Measurements from ENCODE around the gene CCSER1. TPM values are rescaled to one million over a fixed set of nuclear protein-coding genes. Genes with fewer than 3 reads are reported as not detected.
"Not testable (repeated sequence)": the region's sequence is repeated elsewhere in the genome, so short reads cannot be mapped to it uniquely, and the experiment has no call there.

CCSER1 gene
- total RNA-seq, 1 donor from 2014 or later: 94.5 TPM

- DNase-seq (ENCODE audit: low spot score): no peak
Measured at GRCh38 chr4:90290345-90290744, 163.2 kb downstream of the CCSER1 start.

DNA sequence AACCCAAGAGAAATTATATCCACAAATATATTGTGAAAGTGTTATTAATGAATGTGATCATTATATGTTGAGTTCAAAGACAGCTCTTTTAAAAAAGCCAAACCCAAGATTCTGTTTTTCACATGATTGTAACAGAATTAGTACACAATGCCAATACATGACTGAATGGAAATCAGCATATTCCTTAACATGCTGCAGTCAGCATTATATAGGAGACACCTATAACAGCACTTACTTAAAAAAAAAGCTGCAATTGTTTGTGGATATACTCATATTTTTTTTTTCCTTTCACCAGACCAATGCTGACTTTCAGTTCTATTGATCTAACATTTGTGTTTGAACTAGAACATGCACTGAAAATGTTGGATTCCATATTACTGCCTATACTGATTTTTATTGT is 165.2 kb downstream of the CCSER1 start:
- DNase-seq (ENCODE audit: low spot score): no peak

- no peak for DNase-seq (ENCODE audit: low spot score)
Measured at GRCh38 chr4:90293320-90293719, 166.1 kb downstream of the CCSER1 start.

DNA sequence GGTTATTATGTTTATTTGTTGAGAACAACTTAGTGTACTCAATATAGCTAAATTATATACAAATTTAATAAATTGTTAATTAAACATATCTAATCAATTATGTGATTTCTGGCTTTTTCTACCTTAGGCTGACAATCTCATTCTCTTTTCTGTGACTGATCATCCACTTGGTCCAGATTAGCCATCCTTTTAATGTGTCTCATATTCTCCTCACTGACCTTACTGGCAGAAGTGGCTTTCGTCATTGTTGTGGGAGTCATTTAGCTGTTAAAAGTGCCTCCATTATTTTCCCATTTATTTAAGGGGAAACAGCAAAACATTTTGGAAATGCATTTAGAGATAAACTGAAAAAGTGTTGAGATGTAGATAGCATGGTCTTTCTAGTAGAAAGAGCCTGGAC is 172.2 kb downstream of the CCSER1 start:
- no peak for DNase-seq (ENCODE audit: low spot score)

DNA sequence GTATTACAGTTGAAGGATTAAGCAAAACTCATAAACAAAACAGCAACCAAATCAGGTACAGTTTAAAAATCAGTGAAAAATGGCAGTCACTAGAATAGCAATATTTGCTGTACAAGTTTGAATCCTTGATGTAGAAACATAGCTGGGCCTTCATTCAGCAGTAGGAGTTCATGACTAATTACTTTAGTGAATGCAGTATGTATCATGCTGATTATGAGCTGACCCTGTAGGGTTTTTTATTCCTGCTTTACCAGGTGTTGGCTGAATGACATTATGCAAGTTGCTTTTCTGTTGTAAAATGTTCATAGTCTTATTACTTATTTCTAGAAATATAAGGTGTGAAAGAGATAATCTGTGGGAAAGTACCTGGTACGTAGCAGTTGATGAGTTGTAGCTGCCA is 179.6 kb downstream of the CCSER1 start:
- no peak for DNase-seq (ENCODE audit: low spot score)

- DNase-seq (ENCODE audit: low spot score): not testable (repeated sequence)
Measured at GRCh38 chr4:90317140-90317539, 189.9 kb downstream of the CCSER1 start.

DNA sequence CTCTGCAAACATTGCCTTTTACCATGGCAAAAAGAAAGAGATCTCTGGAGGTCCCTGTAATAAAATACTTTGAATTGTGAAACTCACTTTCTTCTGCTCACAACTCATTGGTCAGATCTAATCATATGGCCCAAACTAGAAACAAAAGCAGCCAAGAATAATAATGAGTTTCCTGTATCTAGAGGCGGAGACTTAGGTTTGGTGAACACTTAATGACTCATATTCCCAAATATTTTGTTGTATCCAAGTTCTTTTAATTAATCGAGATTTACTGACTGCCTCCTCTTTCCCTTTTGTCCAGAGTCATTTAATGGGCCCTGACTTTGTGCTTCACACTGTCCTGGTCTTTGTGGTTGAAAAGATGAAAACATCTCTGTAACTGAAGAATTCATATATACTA is 190.6 kb downstream of the CCSER1 start:
- no peak for DNase-seq (ENCODE audit: low spot score)

GRCh38 chr4:90318193-90318592 is 191.0 kb downstream of the CCSER1 start:
- DNase-seq (ENCODE audit: low spot score): no peak

GRCh38 chr4:90328558-90328957 is 201.4 kb downstream of the CCSER1 start:
- no peak for DNase-seq (ENCODE audit: low spot score)

DNA sequence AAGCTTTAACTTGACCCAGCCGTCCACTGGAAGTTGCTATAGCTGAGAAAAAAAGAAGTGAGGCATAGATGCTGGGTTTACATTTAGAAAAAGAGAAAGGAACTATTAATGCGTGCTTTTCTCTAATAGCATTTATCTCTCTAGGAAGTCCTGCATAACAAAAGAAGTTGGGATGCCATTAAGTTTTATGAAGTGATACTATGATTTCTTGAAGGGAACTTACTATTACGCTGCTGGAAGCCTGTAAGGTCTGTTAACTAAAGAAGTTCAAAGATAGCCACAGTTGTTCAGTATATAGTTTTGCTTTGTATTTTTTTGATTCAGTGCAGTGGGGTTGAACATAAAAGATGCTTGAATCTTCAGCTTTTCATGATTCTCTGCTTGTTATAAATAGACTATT is 203.4 kb downstream of the CCSER1 start:
- DNase-seq (ENCODE audit: low spot score): no peak

DNA sequence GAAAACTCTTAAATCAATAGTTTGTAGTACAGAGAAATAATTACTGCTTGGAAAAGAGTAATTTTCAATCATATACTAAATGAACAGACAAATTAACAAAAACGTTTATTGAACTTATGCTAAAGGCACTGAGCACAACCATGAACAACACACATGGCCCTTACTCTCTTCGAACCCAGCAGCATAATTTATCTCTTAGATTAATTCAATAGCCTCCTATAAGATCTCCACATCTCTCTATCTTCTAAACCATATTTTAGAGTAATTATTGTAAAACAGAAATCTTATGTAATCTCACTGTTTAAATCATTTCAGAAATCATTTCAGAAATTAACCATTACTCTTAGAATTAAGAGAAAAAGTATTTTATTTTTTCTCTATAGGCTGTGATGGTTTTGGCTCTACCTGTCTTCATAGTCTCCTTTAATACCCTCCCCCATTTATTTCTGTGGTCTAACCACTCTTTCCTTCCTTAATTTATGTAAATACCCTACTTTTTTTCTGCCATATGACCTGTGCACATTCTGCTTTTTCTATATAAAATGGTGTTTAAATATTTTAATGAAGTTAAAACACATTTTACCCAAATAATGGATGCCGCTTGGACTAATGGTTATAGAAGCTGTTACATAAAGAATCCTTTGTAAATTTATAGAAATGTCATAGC is 218.5 kb downstream of the CCSER1 start:
- DNase-seq (ENCODE audit: low spot score): no peak

- no peak for DNase-seq (ENCODE audit: low spot score)
Measured at GRCh38 chr4:90349636-90350035, 222.4 kb downstream of the CCSER1 start.

- no peak for DNase-seq (ENCODE audit: low spot score)
Measured at GRCh38 chr4:90357117-90357710, 230.0 kb downstream of the CCSER1 start.

DNA sequence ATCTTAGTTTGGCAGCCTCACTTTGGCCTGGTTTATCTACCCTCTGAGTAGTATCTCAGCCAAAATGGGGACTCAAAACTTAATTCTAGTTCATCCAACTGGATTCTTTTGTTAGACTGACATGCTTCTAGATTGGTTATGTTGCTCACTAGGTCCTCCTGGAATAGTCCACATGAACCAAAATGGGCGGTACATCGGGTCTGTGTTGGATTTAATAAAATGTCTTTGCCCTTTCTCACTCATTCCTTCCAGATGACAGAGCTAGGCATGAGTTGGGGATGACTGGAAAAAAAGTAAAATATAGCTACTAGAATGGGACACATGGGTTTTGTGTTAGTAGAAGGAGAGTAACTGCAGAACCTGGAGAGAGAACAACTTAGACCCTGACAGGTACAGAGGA is 247.9 kb downstream of the CCSER1 start:
- DNase-seq (ENCODE audit: low spot score): no peak

DNA sequence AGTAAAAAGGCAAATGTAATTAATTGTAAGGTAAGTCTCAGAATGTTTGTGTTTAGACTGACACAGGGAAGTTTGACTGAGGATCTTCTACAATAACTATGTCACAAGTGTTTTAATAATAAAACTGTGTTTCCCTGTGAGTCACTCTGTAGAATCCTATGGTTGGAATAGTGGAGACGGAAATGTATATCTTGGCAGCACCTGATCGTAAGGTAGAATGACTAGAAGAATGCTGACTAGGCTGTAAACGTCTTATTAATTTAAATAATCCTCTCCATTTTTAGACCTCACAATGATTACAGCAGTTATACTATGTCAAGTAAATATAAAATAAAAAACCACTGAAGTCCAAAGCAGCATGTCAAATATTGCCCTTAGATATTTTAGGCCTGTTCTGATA is 266.0 kb downstream of the CCSER1 start:
- DNase-seq (ENCODE audit: low spot score): no peak

- DNase-seq (ENCODE audit: low spot score): no peak
Measured at GRCh38 chr4:90403781-90404180, 276.6 kb downstream of the CCSER1 start.

DNA sequence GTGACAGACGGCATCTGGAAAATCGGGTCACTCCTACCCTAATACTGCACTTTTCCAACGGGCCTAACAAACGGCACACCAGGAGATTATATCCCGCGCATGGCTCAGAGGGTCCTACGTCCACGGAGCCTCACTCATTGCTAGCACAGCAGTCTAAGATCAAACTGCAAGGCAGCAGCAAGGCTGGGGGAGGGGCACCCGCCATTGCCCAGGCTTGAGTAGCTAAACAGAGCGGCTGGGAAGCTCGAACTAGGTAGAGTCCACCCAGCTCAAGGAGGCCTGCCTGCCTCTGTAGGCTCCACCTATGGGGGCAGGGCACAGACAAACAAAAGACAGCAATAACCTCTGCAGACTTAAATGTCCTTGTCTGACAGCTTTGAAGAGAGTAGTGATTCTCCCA is 280.7 kb downstream of the CCSER1 start:
- not testable (repeated sequence) for DNase-seq (ENCODE audit: low spot score)

DNA sequence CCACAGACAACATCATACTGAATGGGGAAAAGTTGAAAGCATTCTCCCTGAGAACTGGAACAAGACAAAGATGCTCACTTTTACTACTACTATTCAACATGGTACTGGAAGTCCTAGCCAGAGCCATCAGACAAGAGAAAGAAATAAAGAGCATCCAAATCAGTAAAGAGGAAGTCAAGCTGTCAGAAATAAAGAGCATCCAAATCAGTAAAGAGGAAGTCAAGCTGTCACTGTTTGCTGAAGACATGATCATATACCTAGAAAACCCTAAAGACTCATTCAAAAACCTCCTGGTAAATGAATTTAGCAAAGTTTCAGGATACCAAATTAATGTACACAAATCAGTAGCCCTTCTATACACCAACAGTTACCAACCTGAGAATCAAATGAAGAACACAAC is 285.6 kb downstream of the CCSER1 start:
- DNase-seq (ENCODE audit: low spot score): not testable (repeated sequence)

DNA sequence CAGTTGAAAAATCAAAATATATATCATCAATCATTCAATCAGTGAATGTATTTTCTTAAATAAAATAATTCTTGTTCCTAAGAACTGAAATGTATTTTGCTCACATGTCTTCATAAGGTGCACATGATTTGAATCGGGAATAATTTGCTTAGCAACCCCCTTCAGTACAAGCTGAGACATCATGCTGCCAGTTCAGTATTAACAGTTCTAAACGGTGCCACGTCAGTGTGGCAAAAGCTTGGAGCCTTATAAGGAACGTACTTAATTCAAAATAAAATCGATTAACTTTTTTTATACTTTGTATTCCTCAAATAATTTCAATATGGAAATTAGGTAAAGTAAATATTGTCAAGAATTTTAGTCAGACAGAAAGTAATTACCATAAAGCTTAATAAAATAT is 287.9 kb downstream of the CCSER1 start:
- no peak for DNase-seq (ENCODE audit: low spot score)

DNA sequence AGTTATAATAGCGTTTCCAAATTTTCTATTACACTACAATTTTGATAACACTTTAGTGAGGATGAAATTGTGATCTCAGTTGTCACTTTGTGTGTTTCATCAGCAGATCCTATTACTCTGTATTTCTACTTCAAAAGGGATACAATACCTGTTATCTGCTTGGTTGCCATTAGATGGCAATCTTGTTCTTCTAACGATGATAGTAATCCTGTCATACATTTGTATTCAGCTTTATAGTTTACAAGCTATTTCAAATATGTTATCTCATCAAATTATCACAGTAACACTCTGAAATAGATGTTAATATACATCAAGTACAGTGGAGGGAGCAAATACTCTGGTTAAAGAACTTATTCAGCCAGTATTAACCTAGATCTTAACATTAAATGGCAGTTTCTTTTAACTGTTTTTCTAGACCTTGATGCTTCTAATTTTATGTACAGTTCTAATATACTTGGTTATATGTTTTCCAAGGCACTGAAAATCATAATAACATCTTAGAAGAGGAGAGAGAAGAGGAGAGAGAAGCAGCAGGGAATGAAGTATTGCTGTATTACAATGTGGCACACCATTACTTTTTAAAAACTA is 292.0 kb downstream of the CCSER1 start:
- DNase-seq (ENCODE audit: low spot score): no peak

- no peak for DNase-seq (ENCODE audit: low spot score)
Measured at GRCh38 chr4:90421161-90421560, 294.0 kb downstream of the CCSER1 start.

DNA sequence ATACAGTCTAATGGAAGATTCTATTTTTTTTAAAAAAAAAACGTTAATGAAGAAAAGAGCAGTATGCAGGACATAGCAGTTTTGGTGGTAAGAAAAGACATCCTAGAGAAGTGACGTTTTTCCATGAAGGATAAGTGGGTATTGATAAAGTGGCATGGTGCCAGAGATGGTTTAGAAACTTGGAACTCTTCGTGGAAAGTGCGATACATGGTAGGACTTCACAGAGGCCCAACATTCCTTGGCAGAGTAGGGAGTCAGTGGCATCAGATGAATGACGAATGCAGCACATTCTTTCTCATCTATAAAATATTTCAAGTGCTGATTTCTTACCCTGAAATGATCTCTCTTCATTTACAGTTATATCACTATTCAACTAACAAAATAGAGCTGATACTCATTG is 298.7 kb downstream of the CCSER1 start:
- no peak for DNase-seq (ENCODE audit: low spot score)

DNA sequence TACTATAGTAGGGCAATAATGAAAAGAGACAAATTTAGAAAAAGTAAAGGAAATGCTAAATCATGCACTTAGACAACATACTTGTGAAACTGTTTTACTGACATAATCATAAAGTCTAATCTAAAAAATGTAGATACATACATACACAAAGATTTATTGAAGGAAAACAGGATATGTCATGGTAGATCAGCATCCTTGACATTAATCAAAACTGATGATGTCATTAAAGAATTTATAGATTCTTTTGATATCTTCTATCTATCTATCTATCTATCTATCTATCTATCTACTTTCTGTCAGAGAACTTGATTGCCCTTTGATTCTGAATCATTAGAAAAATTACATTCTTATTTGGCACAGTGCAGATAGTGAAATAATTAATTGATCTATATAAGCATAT is 311.3 kb downstream of the CCSER1 start:
- no peak for DNase-seq (ENCODE audit: low spot score)

- no peak for DNase-seq (ENCODE audit: low spot score)
Measured at GRCh38 chr4:90441770-90442169, 314.6 kb downstream of the CCSER1 start.

Measured in ureter (tissue), 1 donor.